Right renal pelvis (tissue), 4 donors: ENCODE data around the gene TRAP1. TPM values are rescaled to one million over a fixed set of nuclear protein-coding genes. Genes with fewer than 3 reads are reported as not detected.

ENCODE experiments used
- DNase-seq, 4 donors: peaks; one replicate each; pipeline ENCODE4 v3.0.0-alpha.2; 2013; ENCODE audit warnings: low read depth in 4 of 4, low spot score in 3 of 4, missing footprints in 1 of 4
- polyA plus RNA-seq, 4 donors: library from polyadenylated mRNA; unstranded; fragments of 120-200 nt; gene quantifications; one replicate each; pipeline ENCODE4 v1.2.1, GENCODE V29; 2013; ENCODE audit not compliant: insufficient read length in 4 of 4

TRAP1 gene
- polyA plus RNA-seq, 4 donors = 92.8 to 114 (median 101) TPM

- no peak for DNase-seq
Observed at GRCh38 chr16:3652373-3653195, 64.7 kb downstream of the TRAP1 start.

- DNase-seq = no peak
Observed at GRCh38 chr16:3651461-3652372, 65.6 kb downstream of the TRAP1 start.

GRCh38 chr16:3650631-3651265 is 66.6 kb downstream of the TRAP1 start:
- no peak for DNase-seq

GRCh38 chr16:3646348-3646920 is 70.9 kb downstream of the TRAP1 start:
- no peak for DNase-seq

GRCh38 chr16:3645504-3646347 is 71.6 kb downstream of the TRAP1 start:
- peak in 2 of 4 donors; percentile 41 to 56 for DNase-seq

- DNase-seq = no peak
Observed at GRCh38 chr16:3645108-3645503, 72.2 kb downstream of the TRAP1 start.

- no peak for DNase-seq
Observed at GRCh38 chr16:3643095-3643730, 74.1 kb downstream of the TRAP1 start.

- no peak for DNase-seq
Observed at GRCh38 chr16:3642397-3643094, 74.8 kb downstream of the TRAP1 start.

GRCh38 chr16:3641801-3642396 is 75.4 kb downstream of the TRAP1 start:
- no peak for DNase-seq

GRCh38 chr16:3640632-3641501 is 76.5 kb downstream of the TRAP1 start:
- no peak for DNase-seq

- no peak for DNase-seq
Observed at GRCh38 chr16:3640207-3640606, 77.1 kb downstream of the TRAP1 start.

- DNase-seq = no peak
Observed at GRCh38 chr16:3638916-3639644, 78.2 kb downstream of the TRAP1 start.

- peak in 1 of 4 donors; percentile 22 for DNase-seq
Observed at GRCh38 chr16:3637371-3637923, 79.9 kb downstream of the TRAP1 start.

GRCh38 chr16:3625911-3626732 is 91.2 kb downstream of the TRAP1 start:
- no peak for DNase-seq

GRCh38 chr16:3625331-3625730 is 92.0 kb downstream of the TRAP1 start:
- DNase-seq = no peak

- no peak for DNase-seq
Observed at GRCh38 chr16:3623642-3624041, 93.7 kb downstream of the TRAP1 start.
